GM21515 (cell line): ENCODE results near the gene AGGF1.
A peak's percentile ranks its signal among the peaks of the same experiment; 100 is the strongest.
"Not testable (repeated sequence)": the region's sequence is repeated elsewhere in the genome, so short reads cannot be mapped to it uniquely, and the experiment has no call there.

ENCODE experiments used
- ATAC-seq: cut with Tn5 transposase; IDR thresholded peaks from one replicate; pipeline ENCODE4 v1.9.1; 2021; ENCODE audit not compliant: unreplicated experiment

AGGF1 gene

GRCh38 chr5:77030097-77031071 is at the start of gene AGGF1:
TSS of gene AGGF1 (plus strand) at chr5:77030404. CDS start at chr5:77030767, 363 bp downstream.
- ATAC-seq: peak; percentile 97

- ATAC-seq: no peak
These were observed 49.6 kb upstream of the AGGF1 start for GRCh38 chr5:76980518-76981144.

GRCh38 chr5:76982450-76982849 is 47.8 kb upstream of the AGGF1 start:
- no peak for ATAC-seq

GRCh38 chr5:76983468-76983867 is 46.7 kb upstream of the AGGF1 start:
- no peak for ATAC-seq

GRCh38 chr5:76986825-76987526 is 43.2 kb upstream of the AGGF1 start:
- no peak for ATAC-seq

GRCh38 chr5:76990899-76991459 is 39.2 kb upstream of the AGGF1 start:
- no peak for ATAC-seq

GRCh38 chr5:76993436-76993835 is 36.8 kb upstream of the AGGF1 start:
- not testable (repeated sequence) for ATAC-seq

- no peak for ATAC-seq
These were observed 35.9 kb upstream of the AGGF1 start for GRCh38 chr5:76994337-76994736.

- ATAC-seq: not testable (repeated sequence)
These were observed 32.0 kb upstream of the AGGF1 start for GRCh38 chr5:76998251-76998650.

GRCh38 chr5:76999451-76999850 is 30.8 kb upstream of the AGGF1 start:
- no peak for ATAC-seq

- ATAC-seq: no peak
These were observed 27.0 kb upstream of the AGGF1 start for GRCh38 chr5:77003246-77003645.

- ATAC-seq: no peak
These were observed 24.1 kb upstream of the AGGF1 start for GRCh38 chr5:77006124-77006523.

GRCh38 chr5:77008413-77008812 is 21.8 kb upstream of the AGGF1 start:
- no peak for ATAC-seq

GRCh38 chr5:77010243-77010642 is 20.0 kb upstream of the AGGF1 start:
- no peak for ATAC-seq

- ATAC-seq: no peak
These were observed 18.7 kb upstream of the AGGF1 start for GRCh38 chr5:77011498-77011897.

GRCh38 chr5:77012601-77013000 is 17.6 kb upstream of the AGGF1 start:
- no peak for ATAC-seq

- no peak for ATAC-seq
These were observed 14.2 kb upstream of the AGGF1 start for GRCh38 chr5:77015938-77016569.

- ATAC-seq: no peak
These were observed 13.2 kb upstream of the AGGF1 start for GRCh38 chr5:77016962-77017361.

GRCh38 chr5:77017668-77018067 is 12.5 kb upstream of the AGGF1 start:
- no peak for ATAC-seq

GRCh38 chr5:77022511-77023417 is 7.4 kb upstream of the AGGF1 start:
- ATAC-seq: no peak
